HCT116 (cell line): Measurements from ENCODE around the gene GRIN2D. TPM values are rescaled to one million over a fixed set of nuclear protein-coding genes. Genes with fewer than 3 reads are reported as not detected.

Experiments used
- ATAC-seq: fragments of 200-7000 bp; cut with Tn5 transposase; 2 replicates; pipeline ENCODE4 v1.9.1; 2020; ENCODE audit warnings: mild to moderate bottlenecking, moderate library complexity
- BruUV-seq: library from RNA; stranded (reverse); fragments of 400-500 nt; replicated peaks from 2 replicates; lab custom pipeline; 2021; lab: Mats Ljungman, UMichigan
- CTCF ChIA-PET: fragments of 300-600 bp; sonication (Branson Sonifier 250); formaldehyde crosslinking; loops from one replicate; lab custom pipeline; 2021; ENCODE audit warnings: antibody characterized with exemption; lab: Charles Lee
- POLR2A ChIA-PET: fragments of 300-600, 350-600 bp; sonication (Branson Sonifier 250); formaldehyde crosslinking; loops from one replicate; lab custom pipeline; 2021; ENCODE audit warnings: antibody characterized with exemption; lab: Charles Lee
- RAD21 ChIA-PET, 2 experiments: fragments of 300-600 bp; sonication (Branson Sonifier 250); formaldehyde crosslinking; loops; one replicate each; lab custom pipeline; 2023; ENCODE audit warnings: low total read pairs in 2 of 2; ENCODE audit not compliant: uncharacterized antibody in 2 of 2, unreplicated experiment in 2 of 2, low non-redundant PET in 1 of 2; lab: Charles Lee
- DNase-seq: peaks from one replicate; pipeline ENCODE4 v3.0.0-alpha.2; 2010; ENCODE audit warnings: low read depth, low spot score
- H2AFZ ChIP-seq: fragments of 200-600 bp; shearing (Covaris generic), sonication (generic); 2 replicates; pipeline ENCODE4 v1.6.1; 2017; ENCODE audit warnings: low read depth, mixed run types, mixed read lengths, antibody characterized with exemption, low read length; ENCODE audit not compliant: poor library complexity, severe bottlenecking
- H3K27ac ChIP-seq: 2 replicates; pipeline ENCODE4 v1.5.1; 2012; ENCODE audit warnings: low read depth, low read length
- H3K27me3 ChIP-seq: fragments of 200-600 bp; sonication (generic); 2 replicates; pipeline ENCODE4 v1.6.1; 2016; ENCODE audit warnings: mixed run types, low read length, mixed read lengths; ENCODE audit not compliant: insufficient read depth
- H3K36me3 ChIP-seq, 2 experiments: fragments of 200-500 bp in 1 of 2; fragments of 200-600 bp in 1 of 2; sonication (Bioruptor generic) in 1 of 2; sonication (generic) in 1 of 2; 2 replicates each; pipeline versions ENCODE4 v1.5.1 to v1.6.1; 2014 to 2016; ENCODE audit warnings: low read length in 2 of 2, inconsistent platforms in 1 of 2, mixed read lengths in 1 of 2, mixed run types in 1 of 2; ENCODE audit not compliant: insufficient read depth in 2 of 2, control insufficient read depth in 1 of 2
- H3K4me1 ChIP-seq, 2 experiments: fragments of 200-600 bp in 1 of 2; sonication (generic) in 1 of 2; 2 replicates each; pipeline versions ENCODE4 v1.5.1 to v1.6.1; 2012 to 2017; ENCODE audit warnings: low read length in 2 of 2, inconsistent platforms in 1 of 2, mild to moderate bottlenecking in 1 of 2, mixed read lengths in 1 of 2, mixed run types in 1 of 2, moderate library complexity in 1 of 2; ENCODE audit not compliant: insufficient read depth in 2 of 2, control insufficient read depth in 1 of 2
- H3K4me2 ChIP-seq: fragments of 200-600 bp; sonication (generic); 2 replicates; pipeline ENCODE4 v1.6.1; 2017; ENCODE audit warnings: mixed run types, low read length, mixed read lengths
- H3K4me3 ChIP-seq, 2 experiments: fragments of 200-600 bp in 1 of 2; sonication (generic) in 1 of 2; replicated peaks in 1 of 2; 2 replicates each; pipeline ENCODE4 v1.5.1; 2011 to 2016; ENCODE audit warnings: low read length in 2 of 2, control low read depth in 1 of 2, low read depth in 1 of 2, mild to moderate bottlenecking in 1 of 2, mixed read lengths in 1 of 2, mixed run types in 1 of 2
- H3K79me2 ChIP-seq: fragments of 200-600 bp; sonication (generic); 2 replicates; pipeline ENCODE4 v1.6.1; 2017; ENCODE audit warnings: mild to moderate bottlenecking, mixed run types, low read length, moderate library complexity, mixed read lengths; ENCODE audit not compliant: insufficient read depth
- H3K9ac ChIP-seq: fragments of 200-600 bp; sonication (generic); 2 replicates; pipeline ENCODE4 v1.6.1; 2016; ENCODE audit warnings: low read length, mixed read lengths
- H3K9me2 ChIP-seq: fragments of 200-600 bp; sonication (generic), shearing (Covaris generic); 2 replicates; pipeline ENCODE4 v1.6.1; 2017; ENCODE audit warnings: mixed run types, mild to moderate bottlenecking, moderate library complexity; ENCODE audit not compliant: insufficient read depth
- H3K9me3 ChIP-seq, 2 experiments: fragments of 200-500 bp in 1 of 2; fragments of 200-600 bp in 1 of 2; sonication (Bioruptor generic) in 1 of 2; sonication (generic) in 1 of 2; 2 replicates each; pipeline ENCODE4 v1.6.1; 2014 to 2017; ENCODE audit warnings: low read length in 2 of 2, mixed read lengths in 2 of 2, inconsistent platforms in 1 of 2, low read depth in 1 of 2, mild to moderate bottlenecking in 1 of 2, mixed run types in 1 of 2, moderate library complexity in 1 of 2; ENCODE audit not compliant: control insufficient read depth in 1 of 2, insufficient read depth in 1 of 2
- H4K20me1 ChIP-seq: fragments of 200-600 bp; sonication (generic), shearing (Covaris generic); 2 replicates; pipeline ENCODE4 v1.6.1; 2017; ENCODE audit warnings: mixed run types, mild to moderate bottlenecking, moderate library complexity; ENCODE audit not compliant: insufficient read depth
- ATF3 ChIP-seq: IDR thresholded peaks from 2 replicates; pipeline ENCODE4 v1.6.1; 2012
- CBX3 ChIP-seq: IDR thresholded peaks from 2 replicates; pipeline ENCODE4 v1.6.1; 2012; ENCODE audit warnings: low read depth
- CEBPB ChIP-seq: IDR thresholded peaks from 2 replicates; pipeline ENCODE4 v1.6.1; 2012; ENCODE audit warnings: low read depth
- CTCF ChIP-seq, 3 experiments: fragments of 200-600 bp in 1 of 3; sonication (generic) in 1 of 3; IDR thresholded peaks in 2 of 3; conservative IDR thresholded peaks in 1 of 3; 2 replicates each; pipeline ENCODE4 v1.5.1; 2012 to 2017; ENCODE audit warnings: low read depth in 2 of 3, low read length in 2 of 3, antibody characterized with exemption in 1 of 3, borderline replicate concordance in 1 of 3, control low read depth in 1 of 3, mild to moderate bottlenecking in 1 of 3, mixed read lengths in 1 of 3, mixed run types in 1 of 3, moderate library complexity in 1 of 3; ENCODE audit not compliant: insufficient read depth in 1 of 3
- EGR1 ChIP-seq: IDR thresholded peaks from 2 replicates; pipeline ENCODE4 v1.6.1; 2012; ENCODE audit warnings: low read depth
- ELF1 ChIP-seq: IDR thresholded peaks from 2 replicates; pipeline ENCODE4 v1.6.1; 2012; ENCODE audit warnings: low read depth, borderline replicate concordance
- EZH2 ChIP-seq: fragments of 200-600 bp; sonication (generic); IDR thresholded peaks from 2 replicates; pipeline ENCODE4 v1.6.1; 2017; ENCODE audit warnings: antibody characterized with exemption, mixed run types
- FOSL1 ChIP-seq: IDR thresholded peaks from 2 replicates; pipeline ENCODE4 v1.6.1; 2012; ENCODE audit warnings: low read depth
- JUND ChIP-seq: IDR thresholded peaks from 2 replicates; pipeline ENCODE4 v1.6.1; 2012
- SIN3A ChIP-seq: IDR thresholded peaks from 2 replicates; pipeline ENCODE4 v1.6.1; 2012; ENCODE audit warnings: low read depth
- SP1 ChIP-seq: IDR thresholded peaks from 2 replicates; pipeline ENCODE4 v1.6.1; 2012; ENCODE audit warnings: low read depth
- SRF ChIP-seq: IDR thresholded peaks from 2 replicates; pipeline ENCODE4 v1.6.1; 2012; ENCODE audit warnings: low read depth
- TCF7L2 ChIP-seq: IDR thresholded peaks from 2 replicates; pipeline ENCODE4 v1.7.0; 2011; ENCODE audit warnings: borderline replicate concordance, inconsistent platforms; ENCODE audit not compliant: insufficient read depth, insufficient read length; ENCODE audit errors: extremely low read depth
- YY1 ChIP-seq: IDR thresholded peaks from 2 replicates; pipeline ENCODE4 v1.6.1; 2011; ENCODE audit warnings: low read length, low read depth, moderate library complexity, mild to moderate bottlenecking; ENCODE audit not compliant: insufficient replicate concordance; ENCODE audit errors: extremely low read depth
- ZBTB33 ChIP-seq: IDR thresholded peaks from 2 replicates; pipeline ENCODE4 v1.6.1; 2011; ENCODE audit warnings: mild to moderate bottlenecking, low read length, moderate library complexity; ENCODE audit not compliant: insufficient replicate concordance; ENCODE audit errors: extremely low read depth
- ZNF274 ChIP-seq: fragments of 200-500 bp; sonication (Bioruptor generic); IDR thresholded peaks from 2 replicates; pipeline ENCODE4 v1.6.1; 2014; ENCODE audit warnings: mild to moderate bottlenecking, low read depth, low read length, inconsistent platforms
- intact Hi-C: fragments of 100-400 bp; cut with micrococcal nuclease; formaldehyde crosslinking; loops from 2 replicates; pipeline ENCODE4 v1.10.0; 2022
- total RNA-seq: library from RNA; stranded (reverse); gene quantifications from one replicate; pipeline ENCODE4 v1.2.1, GENCODE V29; 2021; ENCODE audit not compliant: unreplicated experiment

Gene GRIN2D
- total RNA-seq, 1 experiment from 2014 or later = 26.2 TPM

- TF ChIP-seq ZBTB33 (no peak), SP1 (no peak), EZH2 (no peak), SRF (no peak), CTCF (IDR thresholded peaks at IDR 0.05 in 2 of 3, conservative IDR thresholded peaks at IDR 0.05 in 1 of 3; ENCODE audit: borderline replicate concordance in 1 of 3, insufficient read depth in 1 of 3, low read depth in 2 of 3, low read length in 2 of 3) (no peak)
Observed at GRCh38 chr19:48394331-48395169, 1.1 kb downstream of the GRIN2D start (continued).

- RAD21 ChIA-PET = no interaction called here
- BruUV-seq = no TSS peak
- Histone ChIP-seq H3K4me1 (peaks cover 17 to 66% of the 10 kb centered on the region in 2 experiments), H3K27me3 (no peaks in the 10 kb centered on the region)
- TF ChIP-seq FOSL1 (no peak), ZBTB33 (no peak), TCF7L2 (no peak), SRF (no peak), YY1 (no peak), EGR1 (no peak), CEBPB (no peak), CBX3 (no peak), ELF1 (no peak), SIN3A (no peak), ZNF274 (no peak), ATF3 (no peak), JUND (no peak)
- TF ChIP-seq, all 23 proteins: peak for 0
- Histone ChIP-seq H3K9me2 (no peaks in the 10 kb centered on the region), H3K36me3 (no peaks in the 10 kb centered on the region), H4K20me1 (no peaks in the 10 kb centered on the region), H3K9me3 (no peaks in the 10 kb centered on the region), H3K4me2 (no peak overlapping the region), H3K79me2 (peaks cover 23% of the 10 kb centered on the region), H3K9ac (no peak overlapping the region), H3K4me3 (no peak overlapping the region), H3K27ac (no peak overlapping the region), H2AFZ (no peak overlapping the region)
- ATAC-seq = no peak
- CTCF ChIA-PET = no interaction called here
- POLR2A ChIA-PET = no interaction called here
- intact Hi-C loops = loop anchor here (5.0 to 10.0 kb wide), 3 partner anchors 33 to 100 kb away; partner anchors contain the start of genes EMP3, SYNGR4 and TMEM143
- no peak for DNase-seq
Observed at GRCh38 chr19:48395170-48395455, 1.6 kb downstream of the GRIN2D start.
